ENCODE results near the gene SDK1.
"Not testable (repeated sequence)": the region's sequence is repeated elsewhere in the genome, so short reads cannot be mapped to it uniquely, and the experiment has no call there.

Gene SDK1

DNA sequence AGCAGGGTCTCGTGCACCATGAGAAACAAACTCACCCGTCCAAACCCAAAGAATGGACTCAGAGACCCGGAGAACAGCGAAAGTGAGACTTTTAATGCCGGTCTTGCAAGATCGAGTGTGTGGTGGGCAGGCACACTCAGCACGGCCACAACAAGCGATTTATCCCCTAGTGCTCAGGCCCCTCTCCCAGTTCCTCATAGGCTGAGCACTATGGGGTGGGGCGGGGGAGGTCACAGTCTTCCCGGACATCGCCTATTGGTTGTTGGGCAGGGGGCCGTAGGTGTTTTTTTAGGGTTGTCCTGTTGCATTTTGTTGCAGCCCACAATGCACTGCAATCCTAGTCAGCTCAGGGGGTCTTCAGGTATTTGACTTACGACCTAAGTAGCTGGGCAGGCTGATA lies 772.7 kb downstream of the SDK1 start:
- no peak for DNase-seq (ENCODE audit: low read depth)

DNA sequence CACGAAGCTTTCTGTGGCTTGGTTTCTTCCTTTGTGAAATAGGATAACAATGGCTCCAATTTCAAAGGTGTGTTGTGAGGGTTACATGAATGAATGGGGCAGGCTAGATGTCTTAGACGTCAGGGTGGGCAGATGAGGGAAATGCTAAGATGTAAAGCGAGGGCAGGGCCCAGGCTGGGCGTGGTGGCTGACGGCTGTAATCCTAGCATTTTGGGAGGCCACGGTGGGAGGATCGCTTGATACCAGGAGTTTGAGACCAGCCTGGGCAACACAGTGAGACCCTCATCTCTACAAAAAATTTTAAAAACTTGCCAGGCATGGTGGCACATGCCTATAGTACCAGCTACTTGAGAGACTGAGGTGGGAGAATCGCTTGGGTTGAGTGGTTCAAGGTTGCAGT lies 773.4 kb downstream of the SDK1 start:
- DNase-seq (ENCODE audit: low read depth), result no peak

DNA sequence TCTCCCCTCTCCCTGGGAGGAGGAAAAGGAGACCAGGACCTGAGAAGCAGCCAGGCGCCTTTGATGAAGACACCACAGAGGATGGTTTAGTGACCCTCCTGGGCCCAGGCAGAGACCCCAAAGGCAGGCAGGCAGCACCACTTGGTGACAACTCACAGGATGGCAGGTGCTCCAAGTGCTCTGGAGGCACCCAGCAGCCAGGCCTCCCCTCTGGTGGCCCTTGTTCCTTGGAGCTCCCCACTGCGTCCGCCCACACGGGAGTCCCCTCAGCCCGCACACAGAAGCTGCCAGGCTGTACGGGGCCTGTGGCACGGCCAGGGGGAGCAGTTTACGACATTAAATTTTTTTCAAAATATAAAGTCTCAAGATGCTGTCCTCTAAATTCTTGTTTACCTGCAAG lies 773.9 kb downstream of the SDK1 start:
- DNase-seq (ENCODE audit: low read depth), result no peak

DNA sequence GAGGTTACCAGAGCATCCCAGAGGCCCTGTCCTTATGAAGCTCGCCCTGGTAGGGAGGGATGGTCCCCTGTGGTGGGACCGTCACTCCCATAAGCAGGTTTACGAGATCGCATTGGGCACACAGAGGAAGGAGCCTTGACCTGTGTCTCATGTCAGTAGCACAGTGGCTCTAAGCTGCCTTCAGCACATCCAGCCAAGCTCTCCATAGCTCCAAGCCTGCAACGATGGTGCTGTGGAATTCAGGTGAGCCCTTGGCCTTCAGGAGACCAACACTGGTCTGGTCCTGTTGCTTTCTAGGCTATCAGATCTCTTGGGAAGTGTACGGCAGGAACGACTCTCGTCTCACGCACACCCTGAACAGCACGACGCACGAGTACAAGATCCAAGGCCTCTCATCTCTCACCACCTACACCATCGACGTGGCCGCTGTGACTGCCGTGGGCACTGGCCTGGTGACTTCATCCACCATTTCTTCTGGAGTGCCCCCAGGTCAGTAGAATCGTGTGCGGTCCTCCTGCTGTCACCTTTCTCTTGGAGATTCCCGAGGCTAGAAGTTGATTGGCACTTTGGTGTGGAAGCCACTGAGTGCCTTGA lies 775.7 kb downstream of the SDK1 start:
- DNase-seq (ENCODE audit: low read depth), result no peak

DNA sequence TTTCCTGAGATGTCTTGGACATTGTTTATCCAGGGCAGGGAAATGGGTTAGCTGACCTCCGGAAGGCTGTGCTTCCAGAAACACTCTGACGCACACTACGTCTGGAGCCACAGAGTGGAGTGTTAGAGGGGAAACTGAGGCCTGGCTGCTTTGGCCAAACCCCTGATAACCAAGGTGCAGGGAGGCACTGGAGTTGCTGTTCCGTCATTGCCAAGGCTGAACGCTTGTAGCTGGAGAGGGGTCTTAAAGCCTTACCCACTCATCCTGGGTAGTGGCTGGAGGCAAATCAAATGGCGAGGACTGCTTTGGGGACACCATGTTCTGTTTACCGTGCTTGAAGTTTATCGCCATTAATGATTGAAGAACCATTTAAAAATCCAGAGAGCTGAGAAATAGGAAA lies 776.9 kb downstream of the SDK1 start:
- no peak for DNase-seq (ENCODE audit: low read depth)

DNA sequence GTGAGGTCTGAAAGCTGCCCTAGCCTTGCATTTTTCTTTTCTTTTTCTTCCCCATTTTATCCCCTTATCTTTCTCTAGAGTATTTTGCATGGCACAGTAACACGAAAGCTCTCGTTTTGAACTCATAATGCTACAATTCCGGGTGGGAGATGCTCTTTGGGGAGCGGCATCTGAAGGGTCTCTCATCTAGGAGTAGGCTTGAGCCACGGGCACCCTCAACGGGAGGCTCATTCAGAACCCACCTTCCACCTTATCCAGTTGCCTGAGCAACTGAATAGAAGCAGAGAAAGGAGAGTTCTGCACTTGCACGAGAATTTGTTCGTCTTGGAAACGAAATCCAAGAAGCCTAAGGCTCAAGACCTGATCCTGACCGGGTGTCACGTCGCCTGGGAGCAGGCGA lies 777.5 kb downstream of the SDK1 start:
- DNase-seq (ENCODE audit: low read depth), result no peak

DNA sequence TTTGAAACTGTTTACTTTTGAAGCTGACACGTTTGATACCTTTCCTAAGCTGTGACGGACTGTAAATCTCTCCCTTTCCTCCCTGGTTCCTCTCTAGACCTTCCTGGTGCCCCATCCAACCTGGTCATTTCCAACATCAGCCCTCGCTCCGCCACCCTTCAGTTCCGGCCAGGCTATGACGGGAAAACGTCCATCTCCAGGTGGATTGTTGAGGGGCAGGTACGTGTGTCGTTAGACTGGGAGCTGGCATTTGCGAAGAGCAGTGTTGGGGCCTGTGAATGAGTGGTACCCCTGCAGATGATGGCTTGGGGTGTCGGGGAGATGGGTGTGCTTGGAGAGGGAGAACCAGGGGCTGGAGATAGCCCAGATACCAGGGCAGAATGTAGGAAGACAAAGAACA lies 778.3 kb downstream of the SDK1 start:
- DNase-seq (ENCODE audit: low read depth), result no peak

DNA sequence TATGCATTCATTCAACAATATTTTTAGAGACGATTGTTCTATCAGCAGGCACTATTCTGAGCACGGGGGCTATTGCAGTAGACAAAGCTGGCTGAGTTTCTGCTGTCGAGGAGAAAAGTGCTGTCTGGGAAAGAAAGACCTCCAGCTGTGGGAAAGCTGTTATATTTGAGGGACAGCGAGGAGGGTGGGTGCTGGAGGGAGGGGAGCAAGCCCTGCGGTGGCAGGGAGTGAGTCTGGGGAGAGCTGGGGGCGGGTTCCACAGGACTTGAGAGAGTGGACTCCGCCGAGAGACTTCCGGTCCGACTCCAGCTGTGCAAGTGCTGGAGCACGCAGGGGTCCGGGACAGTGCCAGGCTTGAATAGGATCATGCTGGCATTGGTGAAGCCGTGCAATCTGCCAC lies 778.9 kb downstream of the SDK1 start:
- no peak for DNase-seq (ENCODE audit: low read depth)

DNA sequence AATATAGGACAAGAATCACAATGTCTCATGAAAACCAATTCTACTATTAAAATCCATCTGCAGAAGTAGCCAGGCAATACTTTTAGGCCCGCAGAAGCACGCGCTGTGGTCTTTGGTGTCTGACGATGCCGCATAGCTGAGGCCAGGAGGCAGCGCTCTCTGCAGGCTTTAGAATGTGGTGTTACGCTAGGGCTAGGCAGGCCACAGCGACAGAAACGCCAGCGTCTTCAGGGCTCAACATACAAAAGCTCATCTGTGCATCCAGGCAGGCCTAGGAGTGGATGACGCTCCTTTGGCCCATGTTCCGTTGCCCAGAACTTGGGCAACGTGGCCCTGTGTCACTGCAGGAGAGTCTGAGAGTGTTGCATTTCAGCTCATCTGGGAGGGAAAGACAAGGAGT lies 779.9 kb downstream of the SDK1 start:
- DNase-seq (ENCODE audit: low read depth), result no peak

DNA sequence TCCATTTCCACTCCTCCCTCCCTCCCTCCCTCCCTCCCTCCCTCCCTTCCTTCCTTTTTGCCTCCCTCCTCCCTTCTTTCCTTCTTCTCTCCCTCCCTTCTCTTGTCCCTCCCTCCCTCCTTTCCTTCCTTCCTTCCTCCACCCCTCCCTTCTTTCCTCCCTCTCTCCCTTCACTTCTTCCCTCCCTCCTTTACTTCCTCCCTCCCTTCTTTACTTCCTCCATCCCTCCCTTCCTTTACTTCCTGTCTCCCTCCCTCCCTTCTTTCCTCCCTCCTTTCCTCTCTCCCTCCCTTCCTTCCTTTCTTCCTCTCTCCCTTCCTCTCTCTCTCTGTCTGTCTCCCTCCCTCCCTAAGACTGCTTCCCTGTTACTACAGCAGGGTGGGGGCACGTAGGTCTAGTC lies 782.5 kb downstream of the SDK1 start:
- no peak for DNase-seq (ENCODE audit: low read depth)

DNA sequence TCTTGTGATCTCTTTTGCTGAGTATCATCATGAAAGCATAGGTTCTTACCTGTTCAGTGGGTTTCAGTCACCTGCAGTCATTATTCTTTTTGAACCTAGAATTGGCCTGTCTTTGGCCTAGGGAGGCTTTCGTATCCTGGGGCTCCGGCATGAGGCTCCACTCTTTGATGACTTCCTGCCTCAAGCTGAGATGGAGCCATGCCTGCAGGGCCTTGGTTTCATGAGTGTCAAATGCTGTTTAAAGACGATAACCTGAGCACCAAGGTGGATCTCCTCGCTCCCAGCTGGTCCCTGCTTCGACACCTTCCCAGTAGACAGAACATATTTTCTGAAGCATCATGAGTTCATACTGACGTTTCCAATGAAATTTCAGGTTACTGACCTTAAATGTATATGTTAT lies 783.2 kb downstream of the SDK1 start:
- DNase-seq (ENCODE audit: low read depth), result no peak

DNA sequence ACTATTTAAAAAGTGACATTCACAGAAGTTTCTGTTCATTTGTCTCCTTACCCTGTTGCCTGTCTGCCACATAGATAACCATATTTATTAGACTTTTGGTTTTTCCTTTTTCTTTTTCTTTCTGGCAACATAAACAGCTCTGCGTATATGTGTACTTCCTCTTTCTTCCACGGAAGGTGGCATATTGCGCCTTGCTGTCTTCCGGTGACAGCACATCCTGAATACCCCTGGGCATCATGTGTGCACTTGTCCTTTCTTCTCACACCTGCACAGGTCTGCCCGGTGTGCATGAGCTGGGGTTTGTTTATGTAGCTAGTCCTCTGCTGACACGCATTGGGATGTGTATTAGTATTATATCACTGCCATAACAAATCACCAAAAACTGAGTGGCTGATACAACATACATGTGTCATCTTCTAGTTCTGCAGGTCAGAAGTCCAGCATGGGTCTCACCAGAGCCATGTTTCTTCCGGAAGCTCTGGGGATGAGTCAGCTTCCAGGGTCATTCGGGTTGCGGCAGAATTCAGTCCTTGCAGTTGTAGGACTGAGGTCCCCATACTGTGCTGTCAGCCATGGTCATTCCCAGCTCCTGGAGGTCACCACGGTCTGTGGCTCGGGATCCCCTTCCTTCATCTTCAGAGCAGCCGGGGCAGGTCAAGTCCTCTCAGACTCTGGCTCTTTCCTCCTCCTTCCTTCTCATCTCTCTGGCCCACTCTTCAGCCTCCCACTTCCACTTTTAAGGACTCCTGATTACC lies 785.1 kb downstream of the SDK1 start:
- DNase-seq (ENCODE audit: low read depth), result no peak

DNA sequence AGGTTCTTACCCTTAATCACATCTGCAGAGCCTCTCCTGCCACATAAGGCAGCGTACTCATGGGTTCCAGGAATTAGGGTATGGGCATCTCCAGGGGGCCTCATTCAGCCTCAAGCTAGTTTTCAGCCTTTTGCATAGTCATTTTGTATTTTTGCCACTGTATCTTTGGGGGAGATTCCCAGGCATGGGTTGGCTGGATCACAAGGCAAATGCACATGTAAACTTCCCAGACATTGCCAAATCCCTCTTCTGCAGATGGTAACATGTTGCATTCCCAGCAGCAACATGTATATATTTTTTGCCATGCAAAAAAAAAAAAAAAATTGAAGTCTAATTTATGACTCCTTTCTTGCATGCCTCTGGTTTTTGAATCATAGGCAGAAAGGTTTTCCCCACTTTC lies 785.7 kb downstream of the SDK1 start:
- no peak for DNase-seq (ENCODE audit: low read depth)

DNA sequence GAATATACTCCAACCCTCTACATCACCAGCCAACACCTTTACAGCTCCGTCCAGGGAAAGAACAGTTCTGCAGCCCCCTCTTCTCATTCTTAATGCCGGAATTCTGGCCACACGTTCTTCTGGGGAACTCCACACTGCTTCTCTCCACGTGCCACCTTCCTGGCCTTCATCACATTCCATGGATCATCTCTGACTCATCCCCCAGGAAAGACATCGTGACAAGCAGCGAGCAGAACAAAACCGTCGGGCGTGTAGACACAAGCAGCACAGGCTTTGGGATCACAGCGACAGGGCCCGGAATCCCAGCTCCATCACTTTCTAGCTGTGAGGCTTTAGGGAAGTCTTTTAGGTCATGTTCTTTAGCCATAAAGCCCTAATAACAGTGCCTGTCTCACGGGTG lies 790.7 kb downstream of the SDK1 start:
- DNase-seq (ENCODE audit: low read depth), result no peak

DNA sequence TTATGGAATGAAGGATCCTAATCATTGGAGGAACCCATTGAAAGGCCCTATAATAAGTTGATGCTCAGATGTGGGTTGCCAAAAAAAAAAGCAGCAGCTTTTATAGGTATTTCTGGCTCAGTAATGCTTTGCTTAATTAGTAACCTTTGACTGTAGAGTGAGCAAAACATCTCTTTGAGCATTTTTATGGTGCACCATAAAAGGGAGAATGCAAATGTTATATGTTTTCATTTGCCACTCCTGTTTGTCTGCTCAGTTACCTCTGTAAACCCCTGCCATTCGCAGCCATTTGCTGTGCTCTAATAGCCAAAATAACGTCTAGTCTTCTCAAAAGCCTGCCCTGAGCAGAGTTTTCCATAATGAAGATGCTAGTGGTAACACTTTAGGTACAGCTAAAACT lies 792.0 kb downstream of the SDK1 start:
- no peak for DNase-seq (ENCODE audit: low read depth)

DNA sequence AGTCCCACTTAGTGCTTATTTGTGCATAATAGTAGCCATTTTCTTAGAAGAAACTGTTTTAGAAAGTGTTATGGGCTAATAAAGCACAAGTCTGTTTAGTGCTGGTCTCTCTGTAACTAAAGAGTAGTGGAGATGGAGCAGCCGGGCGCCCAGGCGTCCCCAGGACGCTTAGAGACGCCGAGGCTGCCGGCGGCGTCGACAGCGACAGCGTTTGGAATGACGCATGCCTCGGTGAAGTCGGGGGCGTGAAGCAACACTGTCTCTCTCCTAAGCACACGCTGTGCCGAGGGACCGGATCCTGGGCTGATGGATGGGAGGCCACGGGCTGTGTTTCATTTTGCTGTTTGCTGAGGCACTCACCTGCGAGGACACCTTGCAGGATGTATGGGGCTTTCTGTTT lies 792.4 kb downstream of the SDK1 start:
- no peak for DNase-seq (ENCODE audit: low read depth)

DNA sequence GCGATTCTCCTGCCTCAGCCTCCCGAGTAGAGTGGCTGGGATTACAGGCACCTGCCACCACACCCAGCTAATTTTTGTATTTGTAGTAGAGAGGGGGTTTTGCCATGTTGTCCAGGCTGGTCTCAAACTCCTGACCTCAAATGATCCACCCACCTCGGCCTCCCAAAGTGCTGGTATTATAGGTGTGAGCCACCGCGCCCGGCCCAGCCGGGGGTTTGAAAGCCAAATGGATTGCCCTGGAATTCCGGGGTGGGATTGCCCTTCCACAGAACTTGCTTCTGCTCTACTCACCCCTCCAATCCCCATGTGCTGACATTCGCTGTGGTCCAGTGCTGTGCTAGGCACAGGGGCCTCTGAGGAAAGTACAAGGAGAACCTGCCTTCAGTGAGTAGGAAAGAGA lies 793.1 kb downstream of the SDK1 start:
- not testable (repeated sequence) for DNase-seq (ENCODE audit: low read depth)

DNA sequence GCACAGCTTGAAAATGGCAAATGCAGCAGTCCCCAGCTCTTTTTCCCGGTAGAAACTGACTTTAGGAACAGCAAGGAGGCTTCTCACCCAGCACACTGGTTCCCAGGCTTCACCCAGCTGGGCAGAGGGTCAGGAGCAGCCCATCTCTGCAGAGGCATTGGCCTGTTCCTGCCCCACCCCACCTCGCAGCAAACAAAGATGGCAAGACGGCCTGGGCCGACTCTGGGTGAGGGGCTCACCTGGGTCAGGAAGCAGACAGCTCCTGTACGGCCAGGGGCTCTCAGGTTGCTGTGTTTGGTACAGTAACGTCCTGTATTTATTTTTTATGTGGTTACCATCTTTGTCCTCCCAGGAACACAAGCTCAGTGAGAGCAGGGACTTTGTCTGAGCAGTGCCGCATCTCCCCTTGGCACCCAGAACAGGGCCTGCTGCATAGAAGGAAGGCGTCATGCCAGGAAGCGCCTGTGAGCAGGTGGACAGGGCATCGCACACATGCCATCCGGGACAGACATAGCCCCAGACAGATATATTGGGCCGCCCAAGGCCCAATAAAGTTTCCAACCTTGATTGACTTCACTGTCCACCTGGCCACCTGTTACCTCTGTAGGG lies 796.1 kb downstream of the SDK1 start:
- DNase-seq (ENCODE audit: low read depth), result no peak

DNA sequence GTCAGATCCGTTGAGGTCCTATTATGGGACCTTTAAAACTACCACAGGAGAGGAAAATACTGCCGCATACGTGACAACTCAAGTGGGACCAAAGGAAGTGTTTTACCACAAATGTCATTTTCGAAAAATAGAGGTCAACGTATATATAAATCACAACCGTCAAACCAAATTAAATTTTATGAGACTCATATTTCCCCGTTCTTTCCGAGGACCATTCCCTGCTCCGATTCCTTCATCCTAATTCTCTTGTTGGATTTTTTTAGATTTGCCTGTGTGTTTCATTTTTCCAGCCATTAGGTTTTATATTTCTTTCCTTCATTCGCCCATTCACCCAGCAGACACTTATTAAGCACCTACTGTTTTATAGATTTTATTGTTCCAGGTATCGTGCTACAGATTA lies 797.1 kb downstream of the SDK1 start:
- DNase-seq (ENCODE audit: low read depth), result no peak

DNA sequence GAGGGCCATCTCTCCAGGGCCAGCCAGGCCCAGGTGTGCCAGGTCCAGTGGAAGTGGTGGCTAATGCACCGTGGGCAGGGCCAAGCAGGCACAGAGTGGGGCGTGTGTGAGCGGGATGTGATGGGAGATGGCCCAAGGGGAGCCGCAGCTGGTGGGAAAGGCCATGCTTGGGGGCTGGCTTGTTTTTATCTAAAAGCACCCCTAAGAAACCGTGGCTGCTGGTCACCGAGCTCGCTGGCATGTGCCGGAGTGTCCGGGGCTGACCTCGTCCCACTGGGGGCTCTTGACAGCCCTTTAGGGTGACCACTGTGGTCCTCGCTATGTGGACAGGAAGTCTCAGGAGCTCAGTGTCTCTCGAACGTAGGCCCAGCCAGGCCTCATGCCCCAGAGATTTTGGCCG lies 798.6 kb downstream of the SDK1 start:
- no peak for DNase-seq (ENCODE audit: low read depth)

DNA sequence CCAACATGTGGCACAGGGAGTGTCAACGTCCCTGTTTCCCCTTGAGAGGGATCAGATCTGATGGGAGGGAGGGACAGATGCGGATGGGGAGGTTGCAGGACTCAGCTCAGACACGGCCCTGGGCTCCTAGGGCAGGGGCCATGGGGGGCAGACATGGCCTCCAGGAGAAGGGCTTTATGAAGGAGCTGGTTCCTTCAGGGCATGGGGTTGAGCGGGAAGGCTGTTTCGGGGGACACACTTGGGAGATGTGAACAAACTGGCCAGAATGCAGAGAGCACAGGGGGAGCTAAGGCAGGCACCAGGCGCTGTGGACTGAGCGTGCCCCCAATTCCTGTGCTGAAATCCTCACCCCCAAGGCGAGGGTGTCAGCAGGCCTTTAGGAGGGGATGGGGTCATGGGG lies 799.1 kb downstream of the SDK1 start:
- no peak for DNase-seq (ENCODE audit: low read depth)

DNA sequence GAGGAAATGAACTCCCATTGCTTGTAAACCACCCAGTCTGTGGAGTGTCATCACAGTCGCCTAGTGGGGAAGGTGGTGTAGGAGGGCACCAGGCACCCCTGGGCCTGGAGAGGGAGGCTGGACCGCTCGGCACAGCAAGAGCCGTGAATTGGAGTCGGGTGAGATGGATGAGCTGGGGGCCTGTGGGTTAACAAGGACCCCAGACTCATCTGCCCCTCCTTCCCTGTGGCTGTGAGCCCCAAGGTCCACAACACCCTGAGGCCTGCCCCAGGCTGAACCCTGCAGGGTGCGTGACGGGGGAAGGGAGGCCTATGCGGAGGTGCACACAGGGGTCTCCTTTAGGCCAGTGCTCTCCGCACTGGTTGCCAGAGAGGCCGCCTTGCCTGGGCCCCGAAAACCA lies 799.6 kb downstream of the SDK1 start:
- DNase-seq (ENCODE audit: low read depth), result no peak

DNA sequence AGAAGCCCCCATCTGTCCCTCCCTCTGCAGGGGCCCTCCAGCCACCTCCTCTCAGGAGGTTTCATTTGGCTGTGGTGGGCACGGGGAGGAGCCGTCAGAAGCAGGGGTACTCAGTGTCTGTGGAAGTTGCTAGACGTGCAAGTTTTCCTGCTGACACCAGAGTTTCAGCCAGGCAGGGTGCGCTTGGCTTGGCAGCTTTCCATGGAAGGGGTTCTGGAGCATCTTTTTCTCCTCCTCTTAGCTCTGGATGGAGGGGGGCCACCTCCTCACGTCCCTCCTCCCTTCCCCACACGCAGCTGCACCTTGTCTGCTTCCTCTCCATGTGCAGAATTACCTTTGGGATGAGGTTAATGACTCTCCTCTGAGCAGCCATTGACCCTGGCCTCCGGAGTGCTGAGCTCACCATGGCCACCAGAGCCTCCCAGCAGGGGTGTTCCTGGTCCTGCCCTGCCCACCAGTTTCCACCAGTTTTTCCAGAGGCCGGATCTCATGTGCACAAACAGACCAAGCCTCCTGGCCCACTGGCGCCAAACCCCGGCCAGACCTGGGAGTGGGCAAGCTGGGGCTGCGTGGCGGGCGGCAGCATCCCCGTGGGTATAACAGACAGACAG lies 801.3 kb downstream of the SDK1 start:
- no peak for DNase-seq (ENCODE audit: low read depth)

Measured in activated T-cell treated with anti-CD3 and anti-CD28 coated beads for 48 hours (primary cell).